Peyer's patch (tissue), 4 donors: Measurements from ENCODE around the gene ALG3.

Source experiments
- CTCF ChIP-seq, 6 experiments: fragments of 450-650 bp in 4 of 6; fragments of 200-600 bp in 2 of 6; sonication (generic) in 1 of 6; IDR thresholded peaks; one replicate each; pipeline ENCODE4 v1.5.1; 2017 to 2019; ENCODE audit warnings: antibody characterized with exemption in 6 of 6, mild to moderate bottlenecking in 3 of 6, moderate library complexity in 1 of 6
- POLR2A ChIP-seq, 2 donors: fragments of 450-650 bp; IDR thresholded peaks; one replicate each; pipeline ENCODE4 v1.5.1; 2017; ENCODE audit warnings: antibody characterized with exemption in 2 of 2, mild to moderate bottlenecking in 2 of 2, moderate library complexity in 2 of 2

GRCh38 chr3:184272269-184272668 is 23.5 kb upstream of the ALG3 start:
- TF ChIP-seq CTCF (IDR thresholded peaks at IDR 0.05) (no peak), POLR2A (IDR thresholded peaks at IDR 0.05) (no peak)
